KMS-11 (cell line): ENCODE measurements around the gene BHLHA9.

Experiments used
- H2AFZ ChIP-seq: fragments of 200-600 bp; sonication (generic); 2 replicates; pipeline ENCODE4 v1.6.1; 2016; ENCODE audit warnings: antibody characterized with exemption, mixed run types, low read depth
- H3K27ac ChIP-seq: fragments of 200-600 bp; sonication (generic); 2 replicates; pipeline ENCODE4 v1.6.1; 2016; ENCODE audit warnings: mild to moderate bottlenecking, mixed run types
- H3K27me3 ChIP-seq: fragments of 200-600 bp; sonication (generic); 2 replicates; pipeline ENCODE4 v1.6.1; 2017; ENCODE audit warnings: mild to moderate bottlenecking, low read depth, mixed run types, moderate library complexity; ENCODE audit not compliant: insufficient read depth
- H3K36me3 ChIP-seq: fragments of 200-600 bp; sonication (generic); 2 replicates; pipeline ENCODE4 v1.6.1; 2017; ENCODE audit warnings: mild to moderate bottlenecking, mixed run types; ENCODE audit not compliant: insufficient read depth
- H3K4me1 ChIP-seq: fragments of 200-600 bp; sonication (generic); 2 replicates; pipeline ENCODE4 v1.6.1; 2016; ENCODE audit warnings: mild to moderate bottlenecking, low read depth, mixed run types; ENCODE audit not compliant: poor library complexity, severe bottlenecking
- H3K4me2 ChIP-seq: fragments of 200-600 bp; sonication (generic); 2 replicates; pipeline ENCODE4 v1.7.0; 2016; ENCODE audit warnings: mild to moderate bottlenecking, mixed run types
- H3K4me3 ChIP-seq: fragments of 200-600 bp; sonication (generic); IDR thresholded peaks from 2 replicates; pipeline ENCODE4 v1.6.1; 2017; ENCODE audit warnings: low read depth, low read length, mixed read lengths; ENCODE audit not compliant: insufficient read depth
- H3K79me2 ChIP-seq: fragments of 200-600 bp; sonication (generic); 2 replicates; pipeline ENCODE4 v1.6.1; 2016; ENCODE audit warnings: low read depth, mixed run types; ENCODE audit not compliant: insufficient read depth
- H3K9ac ChIP-seq: fragments of 200-600 bp; sonication (generic); 2 replicates; pipeline ENCODE4 v1.6.1; 2016; ENCODE audit warnings: mild to moderate bottlenecking, mixed run types
- H4K20me1 ChIP-seq: fragments of 200-600 bp; sonication (generic); 2 replicates; pipeline ENCODE4 v1.6.1; 2016; ENCODE audit warnings: mild to moderate bottlenecking, mixed run types; ENCODE audit not compliant: insufficient read depth
- CTCF ChIP-seq: fragments of 200-600 bp; sonication (generic); conservative IDR thresholded peaks from 2 replicates; pipeline ENCODE4 v1.6.1; 2017; ENCODE audit warnings: low read depth, mild to moderate bottlenecking, antibody characterized with exemption, low read length, moderate library complexity, mixed read lengths

Gene BHLHA9

GRCh38 chr17:1264196-1264595 is 6.0 kb upstream of the BHLHA9 start:
- TF ChIP-seq CTCF, result no peak
- Histone ChIP-seq H3K4me3 (no peak overlapping the region), H4K20me1 (no peaks in the 10 kb centered on the region), H3K4me1 (no peaks in the 10 kb centered on the region), H3K27me3 (peaks cover 33% of the 10 kb centered on the region; the same call in 1 of the 2 replicates), H3K27ac (no peak overlapping the region), H3K79me2 (no peaks in the 10 kb centered on the region), H2AFZ (no peak overlapping the region), H3K9ac (no peak overlapping the region), H3K36me3 (no peaks in the 10 kb centered on the region), H3K4me2 (no peak overlapping the region)

- Histone ChIP-seq H3K4me1 (no peaks in the 10 kb centered on the region), H2AFZ (no peak overlapping the region), H3K79me2 (no peaks in the 10 kb centered on the region), H3K4me3 (no peak overlapping the region), H3K4me2 (no peak overlapping the region), H3K27me3 (peaks cover 47% of the 10 kb centered on the region; the same call in 1 of the 2 replicates), H3K27ac (no peak overlapping the region), H3K9ac (no peak overlapping the region), H4K20me1 (no peaks in the 10 kb centered on the region), H3K36me3 (no peaks in the 10 kb centered on the region)
- no peak for TF ChIP-seq CTCF
Measured at GRCh38 chr17:1267471-1267943, 2.7 kb upstream of the BHLHA9 start.

DNA sequence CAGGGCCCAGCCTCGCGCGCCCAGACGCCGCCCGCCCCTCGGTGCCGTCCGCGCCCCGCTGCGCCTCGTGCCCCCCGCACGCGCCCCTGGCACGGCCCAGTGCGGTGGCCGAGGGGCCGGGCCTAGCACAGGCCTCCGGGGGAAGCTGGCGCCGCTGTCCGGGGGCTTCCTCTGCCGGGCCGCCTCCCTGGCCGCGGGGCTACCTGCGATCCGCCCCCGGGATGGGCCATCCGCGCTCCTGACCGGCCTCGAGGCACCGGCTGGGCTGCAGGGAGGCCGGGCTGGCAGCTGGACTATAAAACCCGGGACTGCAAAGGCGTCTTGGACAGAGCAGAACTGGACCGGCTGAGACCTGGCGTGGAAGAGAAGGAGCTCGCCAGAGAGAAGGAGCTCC is 783 bp downstream of the BHLHA9 start:
- H3K4me3 ChIP-seq, result no peak overlapping the region
- no peaks in the 10 kb centered on the region for H3K4me1 ChIP-seq
- H4K20me1 ChIP-seq, result no peaks in the 10 kb centered on the region
- H3K9ac ChIP-seq, result no peak overlapping the region
- H3K27ac ChIP-seq, result no peak overlapping the region
- peaks cover 50% of the 10 kb centered on the region; the same call in 1 of the 2 replicates for H3K27me3 ChIP-seq
- H3K36me3 ChIP-seq, result no peaks in the 10 kb centered on the region
- TF ChIP-seq CTCF, result no peak
- no peak overlapping the region for H3K4me2 ChIP-seq
- H2AFZ ChIP-seq, result no peak overlapping the region
- no peaks in the 10 kb centered on the region for H3K79me2 ChIP-seq

DNA sequence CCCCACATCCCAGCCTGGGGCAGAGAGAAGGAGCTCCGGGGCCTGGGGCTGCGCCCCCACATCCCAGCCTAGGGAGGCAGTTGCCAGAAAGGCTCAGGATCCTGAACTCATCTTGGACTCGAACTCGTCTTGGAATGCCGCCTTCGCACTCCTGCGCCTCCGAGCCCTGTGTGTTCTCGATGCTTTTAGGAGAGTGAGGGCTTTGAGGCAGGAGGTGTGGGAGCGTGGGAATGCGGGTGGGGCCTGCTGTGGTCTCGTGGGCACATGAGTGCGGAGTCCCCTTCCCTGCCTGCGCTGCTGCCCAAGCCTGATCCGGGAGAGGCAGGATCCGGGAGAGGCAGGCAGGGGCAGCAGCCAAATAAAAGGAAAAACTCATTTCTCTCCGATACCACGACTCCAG is 1.2 kb downstream of the BHLHA9 start:
- H4K20me1 ChIP-seq, result no peaks in the 10 kb centered on the region
- no peaks in the 10 kb centered on the region for H3K4me1 ChIP-seq
- no peak overlapping the region for H3K27ac ChIP-seq
- no peak for TF ChIP-seq CTCF
- H3K4me3 ChIP-seq, result no peak overlapping the region
- H3K4me2 ChIP-seq, result no peak overlapping the region
- H3K27me3 ChIP-seq, result peaks cover 47% of the 10 kb centered on the region; the same call in 1 of the 2 replicates
- no peak overlapping the region for H2AFZ ChIP-seq
- H3K79me2 ChIP-seq, result no peaks in the 10 kb centered on the region
- H3K36me3 ChIP-seq, result no peaks in the 10 kb centered on the region
- no peak overlapping the region for H3K9ac ChIP-seq
